DND-41 (cell line): ENCODE measurements around the gene LRRTM4.

Experiments
- ATAC-seq: fragments of 200-7000 bp; cut with Tn5 transposase; 3 replicates; pipeline ENCODE4 v1.9.1; 2021; ENCODE audit warnings: low read depth; ENCODE audit not compliant: insufficient read depth
- DNase-seq: peaks from one replicate; pipeline ENCODE4 v3.0.0-alpha.2; 2020
- H2AFZ ChIP-seq: 2 replicates; pipeline ENCODE4 v1.6.0; 2012; ENCODE audit warnings: low read depth, low read length
- H3K27ac ChIP-seq: 2 replicates; pipeline ENCODE4 v1.5.1; 2012; ENCODE audit warnings: low read length, inconsistent platforms
- H3K27me3 ChIP-seq: fragments of 200-600 bp; sonication (generic); 2 replicates; pipeline ENCODE4 v1.6.0; 2012; ENCODE audit warnings: low read length, mild to moderate bottlenecking, inconsistent platforms; ENCODE audit not compliant: insufficient read depth, poor library complexity
- H3K36me3 ChIP-seq: 2 replicates; pipeline ENCODE4 v1.5.1; 2012; ENCODE audit warnings: low read length, inconsistent platforms; ENCODE audit not compliant: insufficient read depth
- H3K4me1 ChIP-seq: 2 replicates; pipeline ENCODE4 v1.5.1; 2012; ENCODE audit warnings: mild to moderate bottlenecking, low read length; ENCODE audit not compliant: insufficient read depth
- H3K4me2 ChIP-seq: 2 replicates; pipeline ENCODE4 v1.6.0; 2012; ENCODE audit warnings: mild to moderate bottlenecking, moderate library complexity, low read length, inconsistent platforms; ENCODE audit not compliant: insufficient read depth
- H3K4me3 ChIP-seq, 2 experiments: fragments of 200-600 bp in 1 of 2; shearing (Covaris generic) in 1 of 2; 2 replicates each; pipeline ENCODE4 v1.5.1; 2012 to 2016; ENCODE audit warnings: inconsistent platforms in 2 of 2, low read length in 2 of 2, mild to moderate bottlenecking in 2 of 2, low read depth in 1 of 2, moderate library complexity in 1 of 2
- H3K79me2 ChIP-seq: 2 replicates; pipeline ENCODE4 v1.6.0; 2012; ENCODE audit warnings: low read length, inconsistent platforms; ENCODE audit not compliant: insufficient read depth
- H3K9ac ChIP-seq: 2 replicates; pipeline ENCODE4 v1.6.0; 2012; ENCODE audit warnings: low read depth, mild to moderate bottlenecking, inconsistent platforms, low read length, moderate library complexity
- H3K9me3 ChIP-seq: 2 replicates; pipeline ENCODE4 v1.5.1; 2012; ENCODE audit warnings: low read length, moderate library complexity, mild to moderate bottlenecking, inconsistent platforms; ENCODE audit not compliant: insufficient read depth, severe bottlenecking
- H4K20me1 ChIP-seq: 2 replicates; pipeline ENCODE4 v1.6.0; 2012; ENCODE audit warnings: low read length; ENCODE audit not compliant: insufficient read depth
- CTCF ChIP-seq: IDR thresholded peaks from 2 replicates; pipeline ENCODE4 v1.5.1; 2012; ENCODE audit warnings: borderline replicate concordance, low read length, moderate library complexity, mild to moderate bottlenecking; ENCODE audit not compliant: poor library complexity, severe bottlenecking; ENCODE audit errors: extremely low read depth
- EZH2 ChIP-seq: IDR thresholded peaks from 3 replicates; pipeline ENCODE4 v1.6.1; 2012; ENCODE audit warnings: borderline replicate concordance, low read depth, mild to moderate bottlenecking, moderate library complexity, low read length, inconsistent platforms; ENCODE audit not compliant: severe bottlenecking

The LRRTM4 gene

GRCh38 chr2:77309725-77310124 lies 212.5 kb downstream of the LRRTM4 start:
- no peak overlapping the region for H3K9ac ChIP-seq
- no peak for ATAC-seq
- no peak overlapping the region for H3K4me3 ChIP-seq
- no peak overlapping the region for H3K27ac ChIP-seq
- no peak overlapping the region for H2AFZ ChIP-seq
- no peak for TF ChIP-seq EZH2
- H3K9me3 ChIP-seq, result no peaks in the 10 kb centered on the region
- no peaks in the 10 kb centered on the region for H3K27me3 ChIP-seq
- H3K79me2 ChIP-seq, result no peaks in the 10 kb centered on the region
- no peaks in the 10 kb centered on the region for H3K4me1 ChIP-seq
- H3K4me2 ChIP-seq, result no peak overlapping the region
- no peak for DNase-seq
- no peaks in the 10 kb centered on the region for H3K36me3 ChIP-seq
- H4K20me1 ChIP-seq, result no peaks in the 10 kb centered on the region

- no peaks in the 10 kb centered on the region for H3K9me3 ChIP-seq
- ATAC-seq, result no peak
- H3K4me1 ChIP-seq, result no peaks in the 10 kb centered on the region
- no peaks in the 10 kb centered on the region for H3K36me3 ChIP-seq
- TF ChIP-seq CTCF (no peak), EZH2 (no peak)
- no peak for DNase-seq
- H3K4me2 ChIP-seq, result no peak overlapping the region
- H2AFZ ChIP-seq, result no peak overlapping the region
- H3K79me2 ChIP-seq, result no peaks in the 10 kb centered on the region
- no peaks in the 10 kb centered on the region for H3K27me3 ChIP-seq
- H3K4me3 ChIP-seq, result no peak overlapping the region
- no peak overlapping the region for H3K27ac ChIP-seq
- H3K9ac ChIP-seq, result no peak overlapping the region
- no peaks in the 10 kb centered on the region for H4K20me1 ChIP-seq
Measured at GRCh38 chr2:77301441-77301840, 220.7 kb downstream of the LRRTM4 start.

DNA sequence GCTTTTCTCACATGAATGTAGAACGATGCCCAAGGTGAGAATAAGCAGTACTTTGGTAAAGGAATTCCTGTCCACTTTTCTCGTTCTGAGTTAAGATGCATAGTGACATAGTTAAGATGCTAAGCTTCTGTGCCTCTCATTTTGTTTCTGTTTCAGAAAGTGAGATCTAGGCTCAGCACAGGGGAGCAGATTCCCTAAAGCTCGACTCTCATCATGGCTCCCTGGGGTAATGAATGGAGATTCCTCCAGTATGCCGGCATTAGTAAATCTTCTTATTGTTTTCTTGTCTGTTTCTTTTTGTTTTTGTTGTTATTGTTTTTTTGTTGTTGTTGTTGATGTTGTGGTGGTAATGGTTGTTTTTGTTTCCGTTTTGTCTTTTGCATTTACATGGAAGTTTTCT lies 225.4 kb downstream of the LRRTM4 start:
- H3K9ac ChIP-seq, result no peak overlapping the region
- no peak overlapping the region for H3K27ac ChIP-seq
- no peaks in the 10 kb centered on the region for H3K27me3 ChIP-seq
- no peaks in the 10 kb centered on the region for H3K79me2 ChIP-seq
- H3K4me1 ChIP-seq, result no peaks in the 10 kb centered on the region
- H4K20me1 ChIP-seq, result no peaks in the 10 kb centered on the region
- H2AFZ ChIP-seq, result no peak overlapping the region
- DNase-seq, result no peak
- no peaks in the 10 kb centered on the region for H3K9me3 ChIP-seq
- TF ChIP-seq EZH2, result no peak
- TF ChIP-seq CTCF, result no peak
- H3K36me3 ChIP-seq, result no peaks in the 10 kb centered on the region
- H3K4me2 ChIP-seq, result no peak overlapping the region
- ATAC-seq, result no peak
- H3K4me3 ChIP-seq, result no peak overlapping the region

- Histone ChIP-seq H3K36me3 (no peaks in the 10 kb centered on the region), H3K27ac (no peak overlapping the region), H3K4me3 (no peak overlapping the region), H3K9ac (no peak overlapping the region), H2AFZ (no peak overlapping the region), H3K27me3 (no peaks in the 10 kb centered on the region), H3K4me2 (no peak overlapping the region), H3K9me3 (no peaks in the 10 kb centered on the region), H3K4me1 (no peaks in the 10 kb centered on the region), H3K79me2 (no peaks in the 10 kb centered on the region), H4K20me1 (no peaks in the 10 kb centered on the region)
- ATAC-seq, result no peak
- no peak for DNase-seq
- no peak for TF ChIP-seq CTCF
- TF ChIP-seq EZH2, result no peak
Measured at GRCh38 chr2:77294474-77294873, 227.7 kb downstream of the LRRTM4 start.
